Suprapubic skin (tissue), 4 donors: ENCODE results near the gene RNF112.
"Not testable (repeated sequence)": the region's sequence is repeated elsewhere in the genome, so short reads cannot be mapped to it uniquely, and the experiment has no call there.

ENCODE experiments used
- POLR2A ChIP-seq, 2 donors: fragments of 450-650 bp; IDR thresholded peaks; one replicate each; pipeline ENCODE4 v1.6.1; 2017; ENCODE audit warnings: antibody characterized with exemption in 2 of 2, mild to moderate bottlenecking in 2 of 2, moderate library complexity in 2 of 2
- POLR2AphosphoS5 ChIP-seq, 3 donors: sonication (generic); formaldehyde crosslinking; IDR thresholded peaks; one replicate each; pipeline ENCODE4 v1.6.1; 2017; ENCODE audit warnings: antibody characterized with exemption in 3 of 3

- not testable (repeated sequence) for TF ChIP-seq POLR2A, POLR2AphosphoS5 (IDR thresholded peaks at IDR 0.05)
These were observed 51.5 kb downstream of the RNF112 start for GRCh38 chr17:19462456-19463035.
